NCI-H446 (cell line): ENCODE results near the gene AGO1.

Experiments used
- DNase-seq, 2 experiments: peaks; one replicate each; lab custom pipeline; 2025; lab: John Stamatoyannopoulos, UW

The AGO1 gene

DNA sequence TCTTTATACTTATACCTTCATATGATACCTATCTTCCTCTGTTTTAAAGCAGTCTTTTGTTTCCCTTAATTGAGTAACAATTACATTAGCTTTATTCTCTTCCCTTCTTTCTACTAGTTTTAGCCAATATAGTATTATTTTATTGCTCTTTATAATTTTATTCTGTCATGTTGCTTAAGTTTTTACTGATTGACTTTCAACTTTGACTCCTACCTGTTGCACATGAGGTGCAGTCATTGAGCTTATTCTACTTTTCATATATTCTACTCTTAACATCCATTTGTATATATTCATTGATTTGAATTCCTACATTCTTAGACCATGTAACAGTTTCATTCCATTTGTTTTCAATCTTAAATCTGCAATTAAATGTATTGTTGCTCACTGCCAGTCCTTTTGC lies 97.1 kb downstream of the AGO1 start:
- DNase-seq = no peak
